Glomerular endothelial cell (primary cell): ENCODE results near the gene ADGRF4. TPM values are rescaled to one million over a fixed set of nuclear protein-coding genes. Genes with fewer than 3 reads are reported as not detected.

Experiments used
- DNase-seq: peaks from one replicate; pipeline ENCODE4 v3.0.0-alpha.2; 2011; ENCODE audit warnings: low read depth, low spot score; ENCODE audit errors: extremely low read depth
- total RNA-seq: library from RNA; depleted of rRNA; stranded (reverse); fragments of >200 nt; gene quantifications from 2 replicates; pipeline ENCODE4 v1.2.3, GENCODE V29; 2015

Gene ADGRF4, protein sequence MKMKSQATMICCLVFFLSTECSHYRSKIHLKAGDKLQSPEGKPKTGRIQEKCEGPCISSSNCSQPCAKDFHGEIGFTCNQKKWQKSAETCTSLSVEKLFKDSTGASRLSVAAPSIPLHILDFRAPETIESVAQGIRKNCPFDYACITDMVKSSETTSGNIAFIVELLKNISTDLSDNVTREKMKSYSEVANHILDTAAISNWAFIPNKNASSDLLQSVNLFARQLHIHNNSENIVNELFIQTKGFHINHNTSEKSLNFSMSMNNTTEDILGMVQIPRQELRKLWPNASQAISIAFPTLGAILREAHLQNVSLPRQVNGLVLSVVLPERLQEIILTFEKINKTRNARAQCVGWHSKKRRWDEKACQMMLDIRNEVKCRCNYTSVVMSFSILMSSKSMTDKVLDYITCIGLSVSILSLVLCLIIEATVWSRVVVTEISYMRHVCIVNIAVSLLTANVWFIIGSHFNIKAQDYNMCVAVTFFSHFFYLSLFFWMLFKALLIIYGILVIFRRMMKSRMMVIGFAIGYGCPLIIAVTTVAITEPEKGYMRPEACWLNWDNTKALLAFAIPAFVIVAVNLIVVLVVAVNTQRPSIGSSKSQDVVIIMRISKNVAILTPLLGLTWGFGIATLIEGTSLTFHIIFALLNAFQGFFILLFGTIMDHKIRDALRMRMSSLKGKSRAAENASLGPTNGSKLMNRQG
- 0.10 and 0.18 TPM in 2 replicates for total RNA-seq

- no peak for DNase-seq
Observed at GRCh38 chr6:47698342-47698787, at the start of gene ADGRF4. ADGRF4 (plus strand) TSS chr6:47698580; CDS start chr6:47707246, 8,666 bp downstream.

- DNase-seq, result no peak
Observed at GRCh38 chr6:47650553-47651432, 47.6 kb upstream of the ADGRF4 start.

GRCh38 chr6:47651505-47651944 is 46.9 kb upstream of the ADGRF4 start:
- no peak for DNase-seq

GRCh38 chr6:47653706-47654105 is 44.7 kb upstream of the ADGRF4 start:
- DNase-seq, result no peak

DNA sequence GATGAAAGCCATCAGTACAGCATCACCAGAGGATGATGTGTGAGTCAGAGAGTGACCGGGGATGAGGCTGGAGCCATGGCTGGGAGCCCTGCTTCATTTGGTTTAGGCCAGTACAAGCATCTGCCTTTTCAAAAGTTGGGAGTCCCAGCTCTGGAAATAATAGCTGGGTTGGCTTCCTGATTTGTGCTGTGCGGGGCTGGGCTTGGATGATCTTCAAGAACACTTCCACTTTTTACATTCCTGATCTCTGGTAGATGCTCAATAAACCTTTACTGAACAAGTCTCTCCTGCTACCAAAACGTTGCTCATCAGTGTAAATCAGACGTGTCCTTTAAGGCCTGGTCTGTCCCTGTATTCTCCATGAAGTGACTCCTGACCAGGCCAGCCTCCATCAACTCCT is 44.1 kb upstream of the ADGRF4 start:
- no peak for DNase-seq

DNA sequence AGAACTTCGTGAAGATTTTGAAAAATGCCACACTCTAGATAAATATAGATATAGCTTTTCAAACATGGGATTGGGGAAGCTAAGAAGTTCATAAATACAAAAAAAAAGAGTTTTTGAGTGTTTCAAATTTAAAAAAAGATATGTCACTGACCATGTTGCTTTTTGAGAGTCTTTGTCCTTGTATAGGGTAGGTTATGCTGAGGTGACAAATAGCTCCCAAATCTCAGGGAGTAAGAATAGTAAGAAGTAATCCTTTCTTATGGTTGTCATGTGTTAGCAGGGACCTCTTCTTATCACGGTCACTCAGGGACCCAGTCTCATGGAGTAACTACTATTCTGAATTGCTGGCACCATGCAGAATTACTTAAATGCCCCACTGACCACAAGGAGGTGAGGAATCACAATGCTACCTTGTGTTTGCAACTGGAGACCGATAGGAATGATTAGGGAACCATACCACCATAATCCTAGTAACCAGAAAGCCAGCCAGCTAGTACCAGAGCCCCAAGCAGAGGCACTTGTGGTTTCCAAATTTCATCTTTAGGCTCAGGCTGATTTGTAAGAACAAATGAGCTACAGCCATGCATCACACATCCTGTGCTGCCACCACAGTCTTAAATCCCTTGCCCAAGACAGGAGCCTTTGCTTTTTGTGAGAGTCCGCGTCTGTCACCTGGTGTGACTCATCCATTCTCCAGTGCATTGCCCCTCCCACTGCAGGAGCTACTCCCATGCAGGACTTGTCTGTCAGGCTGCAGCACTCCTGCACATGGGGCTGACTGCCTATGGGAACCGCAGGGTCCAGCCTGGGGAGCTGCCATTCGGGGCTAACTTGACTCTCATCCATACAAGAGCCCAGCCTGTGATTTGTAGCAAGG is 42.4 kb upstream of the ADGRF4 start:
- DNase-seq, result no peak

DNA sequence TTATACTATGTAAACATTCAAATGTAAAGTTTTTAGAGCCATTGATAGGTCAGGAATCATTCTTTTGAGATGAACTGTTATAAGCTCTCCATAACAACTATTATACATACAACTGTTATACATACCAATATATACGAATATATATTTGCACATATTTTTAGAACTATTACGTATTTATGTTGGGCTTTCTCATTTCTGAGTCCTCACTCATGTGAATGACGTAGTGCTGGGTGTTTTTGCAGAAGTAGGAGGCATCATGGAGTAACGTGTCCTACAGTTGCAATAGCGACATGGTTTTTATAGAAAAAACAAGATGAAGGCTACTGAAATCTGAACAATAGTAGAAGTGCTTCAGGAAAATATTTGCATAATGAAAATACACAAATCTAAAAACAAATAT is 36.4 kb upstream of the ADGRF4 start:
- DNase-seq, result no peak

DNA sequence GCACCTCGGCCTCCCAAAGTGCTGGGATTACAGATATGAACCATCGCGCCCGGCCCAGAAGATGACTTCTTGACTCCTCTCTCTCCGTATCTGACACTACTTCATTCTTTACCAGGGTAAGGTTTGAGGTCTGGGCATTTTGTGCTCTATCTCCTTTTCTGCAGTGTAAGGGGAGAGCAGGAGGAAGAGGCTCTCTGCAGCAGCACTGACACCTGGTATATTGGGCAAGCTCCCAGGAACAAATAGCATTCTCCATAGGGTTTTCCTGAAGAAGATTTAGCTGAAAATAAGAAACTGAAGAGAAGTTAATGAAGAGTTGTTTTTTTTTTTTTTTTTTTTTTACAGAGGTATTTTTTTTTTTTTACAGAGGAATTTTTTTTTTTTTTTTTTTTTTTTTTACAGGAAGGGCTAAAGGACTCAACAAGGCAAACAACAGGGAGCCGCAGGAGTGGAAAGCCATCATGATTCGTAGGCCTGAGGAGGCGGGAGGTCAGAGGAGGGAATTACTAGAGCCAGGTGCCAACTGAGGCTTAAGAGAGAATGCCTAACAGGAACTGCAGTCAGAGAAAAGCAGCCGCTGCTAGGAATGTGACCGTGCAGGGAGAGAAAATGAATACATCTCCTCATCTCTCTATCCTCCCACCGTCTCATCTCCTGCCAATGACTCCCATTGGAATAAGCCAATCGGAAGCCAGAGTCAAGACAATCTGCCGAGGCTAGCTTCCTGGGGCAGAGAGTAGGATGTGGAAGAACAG is 34.7 kb upstream of the ADGRF4 start:
- no peak for DNase-seq

DNA sequence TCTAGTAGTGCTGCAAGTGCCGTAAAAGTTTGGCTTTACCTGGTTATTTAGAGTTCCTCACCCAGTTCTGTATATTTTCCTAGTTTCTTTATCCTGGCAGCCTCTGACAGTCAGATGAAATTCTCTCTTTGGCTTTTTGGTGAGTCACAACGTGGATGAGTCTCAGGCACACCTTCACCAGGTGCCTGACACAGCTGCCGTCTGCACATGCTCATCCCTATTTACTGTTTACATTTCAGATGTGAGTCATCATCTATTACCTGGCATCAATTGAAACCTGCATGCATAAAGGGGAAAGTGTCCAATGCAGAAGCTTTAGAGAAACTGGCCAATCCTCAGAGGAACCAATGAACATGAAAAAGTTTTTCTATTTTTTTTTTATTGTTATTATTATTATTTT is 33.3 kb upstream of the ADGRF4 start:
- no peak for DNase-seq

DNA sequence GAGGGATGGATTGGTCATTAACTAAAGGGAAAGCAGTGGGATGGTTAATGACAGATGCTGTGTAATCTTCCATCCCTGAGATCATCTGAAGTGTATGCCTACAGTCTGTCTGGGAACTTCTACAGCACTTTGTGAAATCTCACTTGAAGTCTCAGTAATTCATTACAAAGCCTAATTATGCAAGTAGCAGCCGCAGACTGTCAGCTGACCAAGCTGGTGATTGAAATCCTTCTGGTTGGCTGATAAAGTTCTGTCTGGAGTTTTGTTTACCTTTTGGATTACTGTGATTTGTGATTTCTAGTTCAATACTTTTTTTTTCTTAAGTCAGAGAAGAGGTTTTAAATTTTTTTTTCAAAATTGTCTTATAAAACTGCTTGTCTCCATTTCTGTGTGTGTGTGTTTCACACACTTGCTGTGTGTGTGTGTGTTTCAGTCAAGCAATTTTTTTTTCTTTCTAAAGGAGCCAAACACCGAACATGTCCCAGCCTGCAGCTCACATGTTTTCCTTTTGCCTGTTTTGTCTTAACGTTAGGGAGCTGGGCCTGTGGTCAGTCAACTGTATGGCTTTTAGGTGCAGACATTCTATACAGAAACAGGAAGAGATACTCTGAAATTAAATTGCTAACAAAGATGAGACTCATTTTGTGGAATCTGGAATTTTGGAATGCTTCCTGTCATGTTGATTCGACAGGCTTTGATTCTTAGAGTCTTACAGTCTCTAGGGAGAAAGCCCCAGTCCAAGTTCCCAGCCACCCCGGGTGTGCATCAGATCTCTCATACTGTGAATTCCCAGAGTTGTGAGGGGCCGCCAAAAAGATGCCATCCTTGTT is 28.5 kb upstream of the ADGRF4 start:
- DNase-seq, result no peak

- no peak for DNase-seq
Observed at GRCh38 chr6:47670851-47671250, 27.5 kb upstream of the ADGRF4 start.

DNA sequence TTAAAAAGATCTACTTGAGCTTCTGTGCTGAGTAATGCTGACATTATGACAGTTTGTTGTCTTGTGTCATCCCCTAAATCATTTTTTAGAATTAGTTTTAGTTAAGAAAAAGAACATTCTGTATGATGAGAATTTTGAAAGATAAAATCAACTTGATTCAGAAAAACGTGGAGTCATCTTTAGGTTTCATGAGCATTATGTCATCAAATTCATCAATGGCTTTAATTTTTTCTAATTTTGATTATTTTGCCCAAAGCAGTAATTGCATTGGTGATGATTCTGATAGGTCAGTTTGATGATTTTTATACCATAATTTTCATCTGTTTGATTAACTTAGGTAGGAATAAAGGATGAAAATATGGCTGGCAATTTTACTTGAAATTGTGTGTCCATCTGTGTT is 26.6 kb upstream of the ADGRF4 start:
- DNase-seq, result no peak

GRCh38 chr6:47672816-47673215 is 25.6 kb upstream of the ADGRF4 start:
- DNase-seq, result no peak

- DNase-seq, result no peak
Observed at GRCh38 chr6:47674673-47675072, 23.7 kb upstream of the ADGRF4 start.

DNA sequence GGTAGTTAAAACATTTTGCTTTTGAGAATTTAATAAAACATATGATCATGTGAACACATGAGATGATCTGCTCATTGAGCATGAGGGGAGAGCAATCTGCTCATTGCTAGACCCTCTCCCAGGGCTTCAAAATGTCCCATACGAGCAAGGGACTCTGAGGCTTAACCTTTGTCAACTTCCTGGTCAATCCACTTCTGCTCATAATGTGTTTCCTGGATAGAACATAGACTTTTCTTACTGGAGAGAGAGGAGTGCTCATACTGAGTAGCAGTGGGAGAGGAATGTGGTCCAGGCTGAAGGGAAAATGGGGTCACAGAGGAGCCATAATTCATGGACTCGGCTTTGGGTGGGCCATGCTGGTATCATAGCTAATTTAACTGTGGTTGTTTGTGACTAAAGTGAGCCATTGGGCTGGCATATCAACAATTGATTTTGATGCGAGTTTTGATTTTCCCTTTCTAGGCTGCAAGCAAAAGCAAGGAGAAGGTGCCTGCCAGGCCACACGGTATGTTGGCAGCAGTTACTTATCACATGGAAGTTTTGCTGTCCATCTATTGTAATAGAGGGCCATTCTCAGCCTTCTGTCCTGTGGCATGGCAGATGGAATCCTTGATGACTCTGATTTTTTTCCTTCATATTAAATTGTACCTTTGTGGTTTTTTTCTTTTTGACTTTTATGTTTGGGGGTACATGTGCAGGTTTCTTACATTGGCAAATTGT is 20.8 kb upstream of the ADGRF4 start:
- DNase-seq, result no peak

DNA sequence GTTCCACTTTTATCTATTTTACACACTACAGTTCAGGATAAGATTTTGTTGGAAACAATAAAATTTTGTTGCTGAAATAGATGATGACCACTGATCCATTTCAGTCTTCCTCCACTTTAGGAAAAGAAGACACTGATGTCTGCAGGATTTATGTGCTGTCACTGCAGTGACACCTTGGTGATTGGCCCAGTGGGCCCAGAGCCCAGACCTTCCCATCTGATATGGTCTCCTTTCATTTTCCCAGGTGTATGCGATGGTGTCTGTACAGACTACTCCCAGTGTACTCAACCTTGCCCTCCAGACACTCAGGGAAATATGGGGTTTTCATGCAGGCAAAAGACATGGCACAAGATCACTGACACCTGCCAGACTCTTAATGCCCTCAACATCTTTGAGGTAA is 19.6 kb upstream of the ADGRF4 start:
- no peak for DNase-seq

DNA sequence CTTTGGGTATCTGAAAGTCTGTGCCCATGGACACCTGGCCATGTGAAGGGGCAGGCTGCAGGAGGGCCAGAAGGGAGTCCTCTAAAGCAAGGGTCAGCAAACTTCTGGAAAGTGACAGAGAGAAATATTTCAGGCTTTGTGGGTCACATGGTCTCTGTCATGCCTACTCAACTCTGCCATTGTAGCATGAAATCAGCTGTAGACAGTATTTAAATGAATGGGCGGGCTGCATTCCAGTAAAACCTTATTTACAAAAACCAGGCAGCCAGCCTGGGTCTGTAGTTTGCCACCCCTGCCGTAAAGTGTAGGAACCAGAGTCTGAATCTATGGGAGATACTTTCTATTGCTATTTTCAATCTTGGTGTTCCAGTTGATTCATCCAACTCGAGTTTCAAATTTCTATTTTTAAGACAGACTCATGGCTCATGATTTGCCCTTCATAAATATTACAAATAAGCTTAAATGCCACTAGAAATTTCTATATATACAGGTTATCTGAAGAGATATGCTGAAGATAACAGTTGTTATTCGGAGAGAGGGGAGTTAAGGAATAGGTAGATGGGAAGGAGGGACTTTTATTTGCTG is 19.0 kb upstream of the ADGRF4 start:
- no peak for DNase-seq

- no peak for DNase-seq
Observed at GRCh38 chr6:47680051-47680450, 18.3 kb upstream of the ADGRF4 start.
